Astrocyte (in vitro differentiated cells and primary cell): ENCODE data around the gene CFAP74. TPM values are rescaled to one million over a fixed set of nuclear protein-coding genes. Genes with fewer than 3 reads are reported as not detected.

Experiments
- DNase-seq: peaks from one replicate; pipeline ENCODE4 v3.0.0-alpha.2; 2010; ENCODE audit warnings: low read depth
- FAIRE-seq: peaks from 2 replicates; lab custom pipeline; 2011; peaks lifted over from hg19 to GRCh38; lab: Jason Lieb, UNC
- H2AFZ ChIP-seq: 2 replicates; pipeline ENCODE4 v1.6.0; 2012; ENCODE audit warnings: low read depth, low read length, inconsistent platforms
- H3K27ac ChIP-seq: 2 replicates; pipeline ENCODE4 v1.5.1; 2011; ENCODE audit warnings: low read depth, low read length, inconsistent platforms
- H3K27me3 ChIP-seq: 2 replicates; pipeline ENCODE4 v1.6.0; 2011; ENCODE audit warnings: low read length, inconsistent platforms; ENCODE audit not compliant: insufficient read depth
- H3K36me3 ChIP-seq: 2 replicates; pipeline ENCODE4 v1.5.1; 2011; ENCODE audit warnings: low read length, inconsistent platforms; ENCODE audit not compliant: insufficient read depth
- H3K4me1 ChIP-seq: 2 replicates; pipeline ENCODE4 v1.5.1; 2011; ENCODE audit warnings: low read length, inconsistent platforms; ENCODE audit not compliant: insufficient read depth
- H3K4me2 ChIP-seq: 2 replicates; pipeline ENCODE4 v1.6.0; 2012; ENCODE audit warnings: low read length, inconsistent platforms
- H3K4me3 ChIP-seq: 2 replicates; pipeline ENCODE4 v1.5.1; 2011; ENCODE audit warnings: low read depth, mild to moderate bottlenecking, low read length, inconsistent platforms; ENCODE audit not compliant: insufficient read depth
- H3K79me2 ChIP-seq: 2 replicates; pipeline ENCODE4 v1.6.0; 2012; ENCODE audit warnings: mild to moderate bottlenecking, low read length, inconsistent platforms; ENCODE audit not compliant: insufficient read depth
- H3K9ac ChIP-seq: 2 replicates; pipeline ENCODE4 v1.6.0; 2012; ENCODE audit warnings: mild to moderate bottlenecking, low read length, inconsistent platforms
- H3K9me3 ChIP-seq: 2 replicates; pipeline ENCODE4 v1.5.1; 2012; ENCODE audit warnings: low read depth, mild to moderate bottlenecking, low read length, inconsistent platforms; ENCODE audit not compliant: insufficient read depth
- H4K20me1 ChIP-seq: 2 replicates; pipeline ENCODE4 v1.6.0; 2012; ENCODE audit warnings: low read length, inconsistent platforms; ENCODE audit not compliant: insufficient read depth
- H3K27ac Mint-ChIP-seq: one replicate; pipeline ENCODE4 v1.8.0; 2021; ENCODE audit warnings: mild to moderate bottlenecking, mixed read lengths; ENCODE audit not compliant: unreplicated experiment
- H3K27me3 Mint-ChIP-seq: one replicate; pipeline ENCODE4 v1.8.0; 2021; ENCODE audit warnings: low read depth, mixed read lengths; ENCODE audit not compliant: unreplicated experiment
- H3K36me3 Mint-ChIP-seq: one replicate; pipeline ENCODE4 v1.8.0; 2021; ENCODE audit warnings: low read depth, mixed read lengths; ENCODE audit not compliant: unreplicated experiment
- H3K4me1 Mint-ChIP-seq: one replicate; pipeline ENCODE4 v1.8.0; 2021; ENCODE audit warnings: low read depth, mixed read lengths; ENCODE audit not compliant: unreplicated experiment
- H3K4me3 Mint-ChIP-seq: one replicate; pipeline ENCODE4 v1.8.0; 2021; ENCODE audit warnings: mild to moderate bottlenecking, moderate library complexity, mixed read lengths; ENCODE audit not compliant: unreplicated experiment
- H3K9me3 Mint-ChIP-seq: one replicate; pipeline ENCODE4 v1.8.0; 2021; ENCODE audit warnings: mild to moderate bottlenecking, mixed read lengths; ENCODE audit not compliant: unreplicated experiment
- CTCF ChIP-seq: IDR thresholded peaks from 2 replicates; pipeline ENCODE4 v1.5.1; 2011; ENCODE audit warnings: low read depth, mild to moderate bottlenecking, inconsistent platforms, low read length, moderate library complexity; ENCODE audit not compliant: insufficient read depth
- EZH2 ChIP-seq: IDR thresholded peaks from 2 replicates; pipeline ENCODE4 v1.6.1; 2012; ENCODE audit warnings: mild to moderate bottlenecking, low read length, inconsistent platforms; ENCODE audit not compliant: insufficient read depth
- total RNA-seq: library from RNA; stranded (reverse); gene quantifications from 2 replicates; pipeline ENCODE4 v1.2.1, GENCODE V29; 2021

Gene CFAP74
- total RNA-seq, 1 donor from 2014 or later: not detected

- DNase-seq (no peak), FAIRE-seq (no peak)
- H3K27ac ChIP-seq: no peak overlapping the region
- H3K9ac ChIP-seq: no peak overlapping the region
- no peaks in the 10 kb centered on the region for H4K20me1 ChIP-seq
- no peaks in the 10 kb centered on the region for H3K9me3 ChIP-seq
- no peak overlapping the region for H3K4me2 ChIP-seq
- no peak overlapping the region for H2AFZ ChIP-seq
- peaks cover 36% of the 10 kb centered on the region for H3K27me3 Mint-ChIP-seq
- H3K4me1 Mint-ChIP-seq: no peaks in the 10 kb centered on the region
- no peaks in the 10 kb centered on the region for H3K4me1 ChIP-seq
- no peaks in the 10 kb centered on the region for H3K79me2 ChIP-seq
- no peak overlapping the region for H3K27ac Mint-ChIP-seq
- no peaks in the 10 kb centered on the region for H3K9me3 Mint-ChIP-seq
- no peak overlapping the region for H3K4me3 ChIP-seq
- no peaks in the 10 kb centered on the region for H3K36me3 Mint-ChIP-seq
- TF ChIP-seq CTCF (no peak), EZH2 (no peak)
- no peak overlapping the region for H3K4me3 Mint-ChIP-seq
- H3K27me3 ChIP-seq: peaks cover 13% of the 10 kb centered on the region
- no peaks in the 10 kb centered on the region for H3K36me3 ChIP-seq
Observed at GRCh38 chr1:2009101-2010053, 5.8 kb upstream of the CFAP74 start.

- H3K27ac ChIP-seq: no peak overlapping the region
- no peak for DNase-seq
- Mint-ChIP-seq H3K4me3 (no peak overlapping the region), H3K4me1 (no peaks in the 10 kb centered on the region), H3K27me3 (peaks cover 37% of the 10 kb centered on the region), H3K9me3 (no peaks in the 10 kb centered on the region), H3K27ac (no peak overlapping the region), H3K36me3 (no peaks in the 10 kb centered on the region)
- H3K9me3 ChIP-seq: no peaks in the 10 kb centered on the region
- no peaks in the 10 kb centered on the region for H3K36me3 ChIP-seq
- H3K27me3 ChIP-seq: peaks cover 20% of the 10 kb centered on the region
- TF ChIP-seq EZH2: no peak
- no peak for TF ChIP-seq CTCF
- H3K9ac ChIP-seq: no peak overlapping the region
- no peaks in the 10 kb centered on the region for H3K79me2 ChIP-seq
- no peaks in the 10 kb centered on the region for H3K4me1 ChIP-seq
- FAIRE-seq: no peak
- no peaks in the 10 kb centered on the region for H4K20me1 ChIP-seq
- H3K4me2 ChIP-seq: no peak overlapping the region
- no peak overlapping the region for H2AFZ ChIP-seq
- H3K4me3 ChIP-seq: no peak overlapping the region
Observed at GRCh38 chr1:2004856-2005255, 1.3 kb upstream of the CFAP74 start.
